ENCODE results near the gene ZNF462. TPM values are rescaled to one million over a fixed set of nuclear protein-coding genes. Genes with fewer than 3 reads are reported as not detected.

Gene ZNF462
- total RNA-seq, 6 experiments from 2014 or later = 0.93 to 4.0 (median 2.9) TPM

DNA sequence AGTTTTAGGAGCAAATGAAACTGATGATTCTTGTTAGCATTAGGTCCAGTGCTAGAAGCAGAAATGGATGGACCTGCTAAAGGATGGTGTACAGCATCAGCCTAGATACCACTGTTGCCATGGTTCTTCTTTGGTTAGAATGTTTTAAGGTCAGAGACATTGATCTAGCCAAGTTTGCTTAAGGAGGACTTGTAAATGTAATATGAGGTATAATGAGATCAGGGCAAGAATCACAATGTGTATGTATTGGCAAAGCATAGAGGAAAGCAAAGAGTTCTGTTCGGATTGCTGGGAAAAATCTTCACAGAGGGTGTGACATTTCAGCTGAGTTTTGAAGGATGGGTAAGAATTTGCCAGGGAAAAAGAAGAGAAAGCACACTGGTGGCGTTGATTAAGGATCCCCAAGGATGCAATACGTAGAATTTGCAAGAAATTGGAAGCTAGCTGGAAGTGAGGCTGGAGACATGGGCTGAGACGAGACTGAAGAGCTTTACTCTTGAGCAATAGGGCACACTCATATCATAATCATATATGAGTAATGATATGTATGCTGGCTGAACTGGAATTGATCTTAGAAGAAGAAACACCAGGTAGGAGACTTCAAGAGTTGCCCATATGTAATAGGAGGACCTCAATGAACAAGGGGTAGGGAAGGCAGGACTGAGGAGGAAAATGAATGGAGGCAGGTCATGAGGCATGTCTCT lies 102.0 kb downstream of the ZNF462 start:
- H3K9me3 ChIP-seq = no peaks in the 10 kb centered on the region
- WGBS (ENCODE audit: insufficient coverage, low coverage, low lambda C conversion rate, missing lambda C conversion rate) = 57% methylated on average over 4 of the region's 4 CpGs
- ATAC-seq = no peak
- no peak overlapping the region for H3K4me3 ChIP-seq
- TF ChIP-seq, protein P1, sequence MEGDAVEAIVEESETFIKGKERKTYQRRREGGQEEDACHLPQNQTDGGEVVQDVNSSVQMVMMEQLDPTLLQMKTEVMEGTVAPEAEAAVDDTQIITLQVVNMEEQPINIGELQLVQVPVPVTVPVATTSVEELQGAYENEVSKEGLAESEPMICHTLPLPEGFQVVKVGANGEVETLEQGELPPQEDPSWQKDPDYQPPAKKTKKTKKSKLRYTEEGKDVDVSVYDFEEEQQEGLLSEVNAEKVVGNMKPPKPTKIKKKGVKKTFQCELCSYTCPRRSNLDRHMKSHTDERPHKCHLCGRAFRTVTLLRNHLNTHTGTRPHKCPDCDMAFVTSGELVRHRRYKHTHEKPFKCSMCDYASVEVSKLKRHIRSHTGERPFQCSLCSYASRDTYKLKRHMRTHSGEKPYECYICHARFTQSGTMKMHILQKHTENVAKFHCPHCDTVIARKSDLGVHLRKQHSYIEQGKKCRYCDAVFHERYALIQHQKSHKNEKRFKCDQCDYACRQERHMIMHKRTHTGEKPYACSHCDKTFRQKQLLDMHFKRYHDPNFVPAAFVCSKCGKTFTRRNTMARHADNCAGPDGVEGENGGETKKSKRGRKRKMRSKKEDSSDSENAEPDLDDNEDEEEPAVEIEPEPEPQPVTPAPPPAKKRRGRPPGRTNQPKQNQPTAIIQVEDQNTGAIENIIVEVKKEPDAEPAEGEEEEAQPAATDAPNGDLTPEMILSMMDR (IDR thresholded peaks at IDR 0.05) = no peak
- TF ChIP-seq POLR2A (IDR thresholded peaks at IDR 0.05) = no peak
- no peaks in the 10 kb centered on the region for H3K27me3 ChIP-seq
- intact Hi-C loops (cut with DNase I) = no loop called here
- DNase-seq = no peak
- H3K36me3 ChIP-seq = no peaks in the 10 kb centered on the region
- no peaks in the 10 kb centered on the region for H3K4me1 ChIP-seq
- H3K27ac ChIP-seq = no peak overlapping the region

GRCh38 chr9:106966481-106966880 lies 103.5 kb downstream of the ZNF462 start:
- Histone ChIP-seq H3K36me3 (no peaks in the 10 kb centered on the region), H3K4me3 (no peak overlapping the region), H3K4me1 (no peaks in the 10 kb centered on the region), H3K27me3 (no peaks in the 10 kb centered on the region), H3K9me3 (no peaks in the 10 kb centered on the region), H3K27ac (no peak overlapping the region)
- DNase-seq (no peak), ATAC-seq (no peak)
- TF ChIP-seq, protein P1 (IDR thresholded peaks at IDR 0.05) = no peak
- TF ChIP-seq POLR2A (IDR thresholded peaks at IDR 0.05) = no peak
- intact Hi-C loops (cut with DNase I) = no loop called here
- 46% methylated on average over 1 of the region's 1 CpG for WGBS (ENCODE audit: insufficient coverage, low coverage, low lambda C conversion rate, missing lambda C conversion rate)

DNA sequence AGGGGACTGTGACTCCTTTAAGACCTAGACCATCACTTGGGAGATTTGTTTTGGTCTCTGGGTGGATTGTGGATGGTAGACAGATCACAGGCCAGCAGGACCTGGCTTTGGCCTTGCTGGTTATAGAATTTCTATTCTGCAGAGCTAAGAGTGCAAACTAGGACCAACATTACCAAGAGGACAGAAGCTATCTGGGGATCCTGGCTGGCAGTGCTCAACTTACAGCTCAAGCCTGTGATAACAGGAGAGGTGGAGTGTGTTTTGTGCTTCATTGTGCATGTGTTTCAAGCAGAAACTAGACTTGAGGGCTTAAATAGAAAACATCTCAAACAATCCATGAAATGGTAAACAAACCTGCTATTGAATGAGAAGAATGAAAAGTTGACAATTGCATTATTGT lies 106.7 kb downstream of the ZNF462 start:
- Histone ChIP-seq H3K4me3 (no peak overlapping the region), H3K36me3 (no peaks in the 10 kb centered on the region), H3K27ac (no peak overlapping the region), H3K4me1 (no peaks in the 10 kb centered on the region), H3K9me3 (no peaks in the 10 kb centered on the region), H3K27me3 (no peaks in the 10 kb centered on the region)
- DNase-seq (no peak), ATAC-seq (no peak)
- TF ChIP-seq, protein P1 (IDR thresholded peaks at IDR 0.05) = no peak
- no peak for TF ChIP-seq POLR2A (IDR thresholded peaks at IDR 0.05)
- intact Hi-C loops (cut with DNase I) = no loop called here

- DNase-seq = no peak
- no peak for TF ChIP-seq POLR2A (IDR thresholded peaks at IDR 0.05)
- TF ChIP-seq, protein P1 (IDR thresholded peaks at IDR 0.05) = no peak
- Histone ChIP-seq H3K36me3 (no peaks in the 10 kb centered on the region), H3K27me3 (no peaks in the 10 kb centered on the region), H3K27ac (no peak overlapping the region), H3K4me1 (no peaks in the 10 kb centered on the region), H3K9me3 (no peaks in the 10 kb centered on the region), H3K4me3 (no peak overlapping the region)
- WGBS (ENCODE audit: insufficient coverage, low coverage, low lambda C conversion rate, missing lambda C conversion rate) = 75% methylated on average over 9 of the region's 9 CpGs
- no peak for ATAC-seq
- intact Hi-C loops (cut with DNase I) = no loop called here
These were observed 107.4 kb downstream of the ZNF462 start for GRCh38 chr9:106970219-106970975.
